ENCODE data around the gene TRAF3.

Gene TRAF3

DNA sequence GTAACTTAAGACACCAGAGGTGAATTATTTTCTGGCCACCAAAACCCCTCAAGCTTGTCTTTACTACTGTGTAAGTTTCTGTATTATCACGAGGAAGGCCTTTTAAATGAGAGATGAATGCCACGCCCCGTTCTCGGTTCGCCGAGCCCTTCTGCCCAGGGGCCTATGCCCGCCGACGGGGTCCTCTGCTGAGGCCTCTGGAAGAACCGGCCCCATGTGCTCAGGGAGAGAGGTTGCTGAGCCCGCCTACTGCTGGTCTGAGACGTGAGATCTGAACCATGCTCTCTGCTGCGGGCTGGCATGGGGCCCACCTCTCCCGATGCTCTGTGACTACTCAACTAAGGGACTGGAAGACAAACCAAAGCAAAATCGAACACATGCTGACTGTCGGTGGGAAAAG, 166.2 kb downstream of the TRAF3 start:
- no peak for TF ChIP-seq CTCF (conservative IDR thresholded peaks at IDR 0.05; ENCODE audit: low read depth, low read length)
- H3K4me3 ChIP-seq (ENCODE audit: low read depth, low read length): no peak overlapping the region
- no peak for DNase-seq (ENCODE audit: low read depth)

DNA sequence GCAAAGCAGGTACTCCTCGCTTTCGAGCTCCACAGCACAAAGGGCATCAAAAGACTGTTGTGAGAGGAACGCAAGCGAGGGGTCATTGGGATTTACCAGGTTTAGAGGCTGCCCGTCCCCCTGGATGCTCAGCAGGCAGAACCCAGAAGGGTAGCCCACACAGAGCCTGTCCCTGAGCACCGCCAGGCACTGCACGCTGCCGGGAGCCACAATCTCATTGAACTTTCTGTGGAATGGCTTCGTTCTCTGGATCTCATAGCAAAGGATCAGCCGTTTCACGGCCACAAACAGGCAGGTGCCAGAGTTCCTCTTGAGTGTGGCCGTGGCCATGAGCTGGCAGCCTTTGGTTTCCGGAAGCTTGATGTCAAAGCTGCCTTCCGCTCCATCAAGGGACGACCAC, 166.7 kb downstream of the TRAF3 start:
- TF ChIP-seq CTCF (conservative IDR thresholded peaks at IDR 0.05; ENCODE audit: low read depth, low read length): no peak
- DNase-seq (ENCODE audit: low read depth): no peak

DNA sequence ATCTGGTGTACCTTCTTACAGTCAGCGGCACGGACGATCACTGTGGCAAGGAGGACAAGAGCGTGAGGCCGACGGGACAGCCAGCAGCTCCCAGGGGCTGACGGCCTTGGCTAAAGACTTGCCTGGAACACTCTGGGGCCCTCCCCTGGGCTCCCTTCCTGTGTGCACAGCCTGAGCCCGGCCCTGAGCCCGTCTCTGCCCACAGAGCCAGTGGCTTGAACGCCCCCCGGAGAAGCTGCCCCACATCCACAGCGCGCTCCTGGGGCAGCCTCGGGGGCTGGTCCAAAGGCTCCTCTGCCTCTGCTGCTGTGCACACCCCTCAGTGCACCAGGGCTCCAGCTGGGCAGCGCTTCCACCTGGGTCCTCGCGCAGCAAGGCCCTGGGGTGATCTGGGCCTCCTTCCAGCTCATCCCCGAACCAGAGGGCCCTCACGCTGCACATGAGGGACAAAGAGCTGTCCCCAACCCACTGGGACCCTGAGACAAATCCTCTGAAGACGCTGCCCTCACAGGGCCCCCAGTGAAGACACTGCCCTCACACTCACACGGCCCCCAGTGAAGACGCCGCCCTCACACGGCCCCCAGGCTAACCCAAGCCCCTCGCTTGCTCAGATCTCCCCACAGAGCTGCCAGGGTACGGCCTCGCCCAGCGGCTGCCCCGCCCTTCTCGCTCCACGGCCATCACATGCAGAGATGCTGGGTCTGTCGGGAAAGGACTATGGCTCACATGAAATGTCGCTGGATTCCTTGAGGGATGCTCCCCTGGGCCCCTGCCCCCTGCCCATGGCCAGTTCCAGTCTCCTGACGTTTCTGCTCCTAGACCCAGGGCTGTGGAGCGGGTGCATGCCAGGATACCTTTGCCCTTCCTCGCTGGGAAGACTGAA, 167.4 kb downstream of the TRAF3 start:
- DNase-seq (ENCODE audit: low read depth): no peak
- no peak for TF ChIP-seq CTCF (conservative IDR thresholded peaks at IDR 0.05; ENCODE audit: low read depth, low read length)
- no peak overlapping the region for H3K4me3 ChIP-seq (ENCODE audit: low read depth, low read length)

More for the DNA sequence above, 166.7 kb downstream of the TRAF3 start:
- H3K4me3 ChIP-seq (ENCODE audit: low read depth, low read length): no peak overlapping the region

- no peak overlapping the region for H3K4me3 ChIP-seq (ENCODE audit: low read depth, low read length)
- no peak for TF ChIP-seq CTCF (conservative IDR thresholded peaks at IDR 0.05; ENCODE audit: low read depth, low read length)
Measured at GRCh38 chr14:102945346-102946130, 168.3 kb downstream of the TRAF3 start.

DNA sequence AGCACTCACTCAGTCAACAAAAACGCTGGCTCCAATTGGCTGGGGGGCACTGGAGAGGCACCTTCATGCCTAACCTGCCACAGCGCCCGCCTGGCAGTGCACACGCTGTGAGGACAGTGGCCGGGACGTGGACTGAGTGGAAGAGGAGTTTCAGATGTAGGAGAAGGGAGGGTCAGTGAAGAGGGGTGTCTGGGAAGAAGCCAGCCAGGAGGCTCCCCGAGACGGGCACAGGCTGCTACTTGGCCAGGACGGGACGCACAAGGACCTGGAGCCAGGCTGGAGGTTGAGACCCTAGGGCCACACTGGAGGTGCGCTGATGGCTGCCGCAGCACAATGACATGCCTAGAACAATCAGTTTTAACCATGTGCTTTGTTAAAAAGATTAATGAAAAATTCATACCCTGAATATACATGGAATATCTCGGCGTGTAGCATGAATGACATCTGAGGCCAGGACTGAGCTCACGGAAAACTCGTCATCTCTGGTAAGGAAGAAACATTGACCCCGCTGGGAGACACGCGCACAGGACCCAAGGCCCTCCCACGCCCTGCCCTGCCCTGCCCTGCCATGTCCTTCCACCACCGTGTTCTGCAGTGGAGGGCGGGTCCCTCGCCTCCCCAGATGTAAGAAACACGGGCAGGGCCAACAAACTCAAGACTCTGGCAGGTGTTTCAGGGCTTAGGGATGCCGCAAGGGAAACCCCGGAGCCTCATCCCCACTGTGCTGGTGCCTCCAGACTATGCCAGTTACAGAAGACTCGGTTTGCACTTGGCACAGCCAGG, 170.3 kb downstream of the TRAF3 start:
- no peak overlapping the region for H3K4me3 ChIP-seq (ENCODE audit: low read depth, low read length)
- no peak for TF ChIP-seq CTCF (conservative IDR thresholded peaks at IDR 0.05; ENCODE audit: low read depth, low read length)
- DNase-seq (ENCODE audit: low read depth): no peak

More at GRCh38 chr14:102945346-102946130, 168.3 kb downstream of the TRAF3 start:
- DNase-seq (ENCODE audit: low read depth): no peak

GRCh38 chr14:102948698-102949061, 171.4 kb downstream of the TRAF3 start:
- no peak for TF ChIP-seq CTCF (conservative IDR thresholded peaks at IDR 0.05; ENCODE audit: low read depth, low read length)
- no peak overlapping the region for H3K4me3 ChIP-seq (ENCODE audit: low read depth, low read length)

More at GRCh38 chr14:102948698-102949061, 171.4 kb downstream of the TRAF3 start:
- DNase-seq (ENCODE audit: low read depth): no peak
